GM19438 (cell line): ENCODE measurements around the gene IRAG1.

ENCODE experiments used
- ATAC-seq: cut with Tn5 transposase; IDR thresholded peaks from one replicate; pipeline ENCODE4 v1.9.1; 2021; ENCODE audit warnings: low read depth; ENCODE audit not compliant: unreplicated experiment

Gene IRAG1

GRCh38 chr11:10693509-10694081 lies at the start of gene IRAG1:
IRAG1 (minus strand) TSS chr11:10693755; CDS start chr11:10693602, 153 bp downstream.
- no peak for ATAC-seq

- no peak for ATAC-seq
Observed at GRCh38 chr11:10742460-10743208, 49.1 kb upstream of the IRAG1 start.

GRCh38 chr11:10735481-10736475 lies 42.2 kb upstream of the IRAG1 start:
- ATAC-seq = peak; percentile 98

GRCh38 chr11:10731064-10731680 lies 37.6 kb upstream of the IRAG1 start:
- ATAC-seq = no peak

- ATAC-seq = no peak
Observed at GRCh38 chr11:10730151-10730550, 36.6 kb upstream of the IRAG1 start.

- no peak for ATAC-seq
Observed at GRCh38 chr11:10728789-10729472, 35.4 kb upstream of the IRAG1 start.

- ATAC-seq = no peak
Observed at GRCh38 chr11:10728154-10728553, 34.6 kb upstream of the IRAG1 start.

GRCh38 chr11:10727146-10727851 lies 33.7 kb upstream of the IRAG1 start:
- no peak for ATAC-seq

- ATAC-seq = no peak
Observed at GRCh38 chr11:10725907-10726253, 32.3 kb upstream of the IRAG1 start.

- no peak for ATAC-seq
Observed at GRCh38 chr11:10725114-10725906, 31.8 kb upstream of the IRAG1 start.

GRCh38 chr11:10722307-10722706 lies 28.8 kb upstream of the IRAG1 start:
- ATAC-seq = no peak

- no peak for ATAC-seq
Observed at GRCh38 chr11:10720881-10721376, 27.4 kb upstream of the IRAG1 start.

GRCh38 chr11:10719616-10720015 lies 26.1 kb upstream of the IRAG1 start:
- ATAC-seq = no peak

GRCh38 chr11:10716543-10717259 lies 23.1 kb upstream of the IRAG1 start:
- ATAC-seq = no peak

GRCh38 chr11:10716122-10716521 lies 22.6 kb upstream of the IRAG1 start:
- ATAC-seq = no peak

- ATAC-seq = no peak
Observed at GRCh38 chr11:10715571-10715970, 22.0 kb upstream of the IRAG1 start.

GRCh38 chr11:10709299-10710086 lies 15.9 kb upstream of the IRAG1 start:
- ATAC-seq = no peak
